Measurements from ENCODE around the gene RB1.

Gene RB1

DNA sequence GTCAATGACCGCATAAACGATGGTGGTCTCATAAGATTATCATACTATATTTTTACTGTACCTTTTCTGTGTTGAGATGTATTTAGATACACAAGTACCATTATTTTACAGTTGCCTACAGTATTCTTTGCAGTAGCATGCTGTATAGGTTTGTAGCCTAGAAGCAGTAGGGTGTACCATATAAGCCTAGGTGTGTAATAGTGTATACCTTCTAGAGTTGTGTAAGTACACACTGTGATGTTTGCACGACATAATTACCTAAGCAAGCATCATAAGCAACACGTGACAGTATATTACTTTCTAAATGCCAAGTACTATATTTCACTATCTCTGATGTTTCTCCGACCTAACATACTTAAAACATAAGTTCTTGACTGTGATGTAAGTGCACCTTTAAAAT lies 106.6 kb downstream of the RB1 start:
- TF ChIP-seq, protein P1, sequence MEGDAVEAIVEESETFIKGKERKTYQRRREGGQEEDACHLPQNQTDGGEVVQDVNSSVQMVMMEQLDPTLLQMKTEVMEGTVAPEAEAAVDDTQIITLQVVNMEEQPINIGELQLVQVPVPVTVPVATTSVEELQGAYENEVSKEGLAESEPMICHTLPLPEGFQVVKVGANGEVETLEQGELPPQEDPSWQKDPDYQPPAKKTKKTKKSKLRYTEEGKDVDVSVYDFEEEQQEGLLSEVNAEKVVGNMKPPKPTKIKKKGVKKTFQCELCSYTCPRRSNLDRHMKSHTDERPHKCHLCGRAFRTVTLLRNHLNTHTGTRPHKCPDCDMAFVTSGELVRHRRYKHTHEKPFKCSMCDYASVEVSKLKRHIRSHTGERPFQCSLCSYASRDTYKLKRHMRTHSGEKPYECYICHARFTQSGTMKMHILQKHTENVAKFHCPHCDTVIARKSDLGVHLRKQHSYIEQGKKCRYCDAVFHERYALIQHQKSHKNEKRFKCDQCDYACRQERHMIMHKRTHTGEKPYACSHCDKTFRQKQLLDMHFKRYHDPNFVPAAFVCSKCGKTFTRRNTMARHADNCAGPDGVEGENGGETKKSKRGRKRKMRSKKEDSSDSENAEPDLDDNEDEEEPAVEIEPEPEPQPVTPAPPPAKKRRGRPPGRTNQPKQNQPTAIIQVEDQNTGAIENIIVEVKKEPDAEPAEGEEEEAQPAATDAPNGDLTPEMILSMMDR (conservative IDR thresholded peaks at IDR 0.05; ENCODE audit: low read depth, low read length) = no peak
- no peak overlapping the region for H2AFZ ChIP-seq (ENCODE audit: low read depth)
- H3K4me1 ChIP-seq (ENCODE audit: low read depth, poor library complexity, severe bottlenecking) = no peaks in the 10 kb centered on the region
- H3K36me3 ChIP-seq (ENCODE audit: insufficient read depth) = no peaks in the 10 kb centered on the region
- no peak overlapping the region for H3K27ac ChIP-seq
- H4K20me1 ChIP-seq (ENCODE audit: insufficient read depth) = no peaks in the 10 kb centered on the region
- no peak overlapping the region for H3K4me2 ChIP-seq
- no peak overlapping the region for H3K9ac ChIP-seq
- H3K4me3 ChIP-seq (IDR thresholded peaks at IDR 0.05; ENCODE audit: insufficient read depth, low read depth, low read length) = no peak overlapping the region
- H3K79me2 ChIP-seq (ENCODE audit: insufficient read depth, low read depth) = no peaks in the 10 kb centered on the region
- H3K27me3 ChIP-seq (ENCODE audit: insufficient read depth, low read depth) = no peaks in the 10 kb centered on the region

DNA sequence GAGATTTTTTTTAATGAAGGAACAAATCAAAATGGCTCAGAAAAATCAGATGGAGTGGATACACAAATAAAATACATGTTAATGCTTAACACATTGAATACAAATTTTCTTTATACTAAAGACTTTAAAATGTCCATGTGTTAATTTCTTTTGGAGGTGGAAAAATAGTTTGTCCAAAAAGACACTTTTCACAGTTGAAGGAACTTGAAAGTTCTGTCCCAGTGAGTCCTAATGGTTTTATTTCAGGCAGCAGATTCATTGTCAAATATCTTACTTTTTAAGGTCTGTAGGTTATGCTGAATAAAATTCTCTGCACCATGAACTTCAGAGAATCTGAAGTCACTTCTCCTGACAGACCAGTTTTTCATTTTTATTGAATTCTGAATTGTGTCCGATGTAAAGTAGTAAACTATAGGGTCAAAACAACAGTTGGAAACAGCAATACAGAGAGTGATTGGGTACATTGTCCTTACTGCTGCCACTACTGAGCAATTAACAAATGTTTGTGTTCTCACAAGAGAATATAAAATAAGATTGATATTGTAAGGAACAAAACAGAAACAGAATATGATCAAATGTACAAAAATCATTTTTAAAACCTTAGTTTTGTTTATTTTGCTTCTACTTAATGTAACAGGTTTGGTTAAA lies 107.7 kb downstream of the RB1 start:
- TF ChIP-seq, protein P1 (conservative IDR thresholded peaks at IDR 0.05; ENCODE audit: low read depth, low read length) = no peak
- H3K4me3 ChIP-seq (IDR thresholded peaks at IDR 0.05; ENCODE audit: insufficient read depth, low read depth, low read length) = no peak overlapping the region

DNA sequence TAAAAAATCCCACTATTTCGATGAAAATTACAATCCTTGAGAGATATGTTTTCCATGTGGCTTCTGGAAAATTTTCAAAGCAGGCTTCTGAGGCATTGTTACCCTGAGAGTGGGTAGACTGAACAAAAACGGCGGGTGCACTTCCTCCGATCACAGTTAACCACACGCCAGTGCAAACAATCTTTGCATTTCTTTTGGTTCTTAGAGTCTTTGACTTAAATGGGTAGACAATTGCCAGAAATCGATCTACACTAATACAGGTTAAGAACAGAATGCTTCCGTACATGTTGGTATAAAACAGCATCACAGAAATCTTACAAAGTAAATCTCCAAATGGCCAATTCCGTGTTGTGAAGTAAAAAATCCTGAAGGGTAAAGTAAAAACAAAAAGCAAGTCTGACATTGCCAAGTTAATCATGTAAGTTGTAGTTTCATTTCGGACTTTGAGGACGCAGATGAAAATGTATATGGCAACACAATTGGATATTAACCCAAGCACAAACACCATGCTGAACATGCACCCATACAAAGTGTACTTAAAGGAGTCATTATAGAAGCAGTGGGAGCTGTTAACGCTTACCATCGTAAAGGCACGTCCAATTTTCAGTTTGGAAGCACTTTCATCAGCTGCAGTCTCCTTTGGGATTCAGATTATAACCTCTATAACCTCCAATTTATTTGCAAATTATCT lies 108.4 kb downstream of the RB1 start:
- no peak overlapping the region for H3K9ac ChIP-seq
- H3K4me3 ChIP-seq (IDR thresholded peaks at IDR 0.05; ENCODE audit: insufficient read depth, low read depth, low read length) = no peak overlapping the region
- H3K79me2 ChIP-seq (ENCODE audit: insufficient read depth, low read depth) = no peaks in the 10 kb centered on the region
- no peak overlapping the region for H3K27ac ChIP-seq
- TF ChIP-seq, protein P1 (conservative IDR thresholded peaks at IDR 0.05; ENCODE audit: low read depth, low read length) = no peak
- no peaks in the 10 kb centered on the region for H3K27me3 ChIP-seq (ENCODE audit: insufficient read depth, low read depth)
- no peaks in the 10 kb centered on the region for H4K20me1 ChIP-seq (ENCODE audit: insufficient read depth)
- no peak overlapping the region for H3K4me2 ChIP-seq
- no peaks in the 10 kb centered on the region for H3K36me3 ChIP-seq (ENCODE audit: insufficient read depth)
- no peaks in the 10 kb centered on the region for H3K4me1 ChIP-seq (ENCODE audit: low read depth, poor library complexity, severe bottlenecking)
- no peak overlapping the region for H2AFZ ChIP-seq (ENCODE audit: low read depth)

More for the DNA sequence above, 107.7 kb downstream of the RB1 start:
- H2AFZ ChIP-seq (ENCODE audit: low read depth) = no peak overlapping the region
- no peaks in the 10 kb centered on the region for H3K36me3 ChIP-seq (ENCODE audit: insufficient read depth)
- H3K27ac ChIP-seq = no peak overlapping the region
- no peak overlapping the region for H3K4me2 ChIP-seq
- H4K20me1 ChIP-seq (ENCODE audit: insufficient read depth) = no peaks in the 10 kb centered on the region
- H3K9ac ChIP-seq = no peak overlapping the region
- no peaks in the 10 kb centered on the region for H3K27me3 ChIP-seq (ENCODE audit: insufficient read depth, low read depth)
- H3K4me1 ChIP-seq (ENCODE audit: low read depth, poor library complexity, severe bottlenecking) = no peaks in the 10 kb centered on the region
- H3K79me2 ChIP-seq (ENCODE audit: insufficient read depth, low read depth) = no peaks in the 10 kb centered on the region

DNA sequence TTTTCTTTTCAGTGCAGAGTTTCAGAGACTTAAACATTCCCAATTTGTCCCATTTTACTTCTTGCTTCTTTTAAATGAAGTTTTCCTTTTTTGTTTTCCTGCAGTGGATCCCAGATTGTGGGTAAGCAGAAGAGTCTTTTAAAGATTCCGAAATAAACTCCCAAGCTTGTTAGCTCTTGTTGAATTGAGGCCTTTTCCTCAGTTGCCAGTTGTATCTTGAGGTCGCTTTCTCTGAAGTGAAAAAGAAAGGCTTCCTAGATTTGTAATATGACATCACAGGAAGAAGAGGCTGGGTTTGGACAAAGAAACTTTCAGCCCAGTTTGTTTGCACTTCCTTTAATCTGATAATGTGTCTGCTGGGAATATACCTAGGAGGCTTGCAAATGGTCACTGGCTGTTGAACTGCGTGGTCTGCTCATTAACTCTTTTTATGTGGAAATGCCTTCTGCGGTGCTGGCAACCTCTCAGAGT lies 109.4 kb downstream of the RB1 start, which contains the start of gene LPAR6:
Gene LPAR6 (minus strand): TSS at position 233 of the 471 bp plus-strand sequence. CDS start 690 bp downstream, outside the sequence.
- no peak within 1 kb of the TSS for H3K4me2 ChIP-seq
- no peaks in the 10 kb centered on the region for H3K79me2 ChIP-seq (ENCODE audit: insufficient read depth, low read depth)
- H3K36me3 ChIP-seq (ENCODE audit: insufficient read depth) = no peaks in the 10 kb centered on the region
- TF ChIP-seq, protein P1 (conservative IDR thresholded peaks at IDR 0.05; ENCODE audit: low read depth, low read length) = no peak
- no peak within 1 kb of the TSS for H3K4me3 ChIP-seq (IDR thresholded peaks at IDR 0.05; ENCODE audit: insufficient read depth, low read depth, low read length)
- H2AFZ ChIP-seq (ENCODE audit: low read depth) = no peak within 1 kb of the TSS
- no peak within 1 kb of the TSS for H3K9ac ChIP-seq
- H3K27me3 ChIP-seq (ENCODE audit: insufficient read depth, low read depth) = no peaks in the 10 kb centered on the region
- H4K20me1 ChIP-seq (ENCODE audit: insufficient read depth) = no peaks in the 10 kb centered on the region
- no peaks in the 10 kb centered on the region for H3K4me1 ChIP-seq (ENCODE audit: low read depth, poor library complexity, severe bottlenecking)
- H3K27ac ChIP-seq = no peak within 1 kb of the TSS
